ENCODE measurements around the gene CCDC149. TPM values are rescaled to one million over a fixed set of nuclear protein-coding genes. Genes with fewer than 3 reads are reported as not detected.

The CCDC149 gene
- polyA plus RNA-seq, 1 experiment, result 10.2 TPM

GRCh38 chr4:24842356-24842755 is 70.5 kb downstream of the CCDC149 start:
- no peak for DNase-seq (ENCODE audit: low read depth)
- peaks cover 1% of the 10 kb centered on the region; the same call in 1 of the 2 replicates for H3K36me3 ChIP-seq (ENCODE audit: control insufficient read depth, insufficient read depth, low read length)
- H3K4me3 ChIP-seq (ENCODE audit: low read depth, low read length), result no peak overlapping the region
- TF ChIP-seq, protein P1, sequence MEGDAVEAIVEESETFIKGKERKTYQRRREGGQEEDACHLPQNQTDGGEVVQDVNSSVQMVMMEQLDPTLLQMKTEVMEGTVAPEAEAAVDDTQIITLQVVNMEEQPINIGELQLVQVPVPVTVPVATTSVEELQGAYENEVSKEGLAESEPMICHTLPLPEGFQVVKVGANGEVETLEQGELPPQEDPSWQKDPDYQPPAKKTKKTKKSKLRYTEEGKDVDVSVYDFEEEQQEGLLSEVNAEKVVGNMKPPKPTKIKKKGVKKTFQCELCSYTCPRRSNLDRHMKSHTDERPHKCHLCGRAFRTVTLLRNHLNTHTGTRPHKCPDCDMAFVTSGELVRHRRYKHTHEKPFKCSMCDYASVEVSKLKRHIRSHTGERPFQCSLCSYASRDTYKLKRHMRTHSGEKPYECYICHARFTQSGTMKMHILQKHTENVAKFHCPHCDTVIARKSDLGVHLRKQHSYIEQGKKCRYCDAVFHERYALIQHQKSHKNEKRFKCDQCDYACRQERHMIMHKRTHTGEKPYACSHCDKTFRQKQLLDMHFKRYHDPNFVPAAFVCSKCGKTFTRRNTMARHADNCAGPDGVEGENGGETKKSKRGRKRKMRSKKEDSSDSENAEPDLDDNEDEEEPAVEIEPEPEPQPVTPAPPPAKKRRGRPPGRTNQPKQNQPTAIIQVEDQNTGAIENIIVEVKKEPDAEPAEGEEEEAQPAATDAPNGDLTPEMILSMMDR (IDR thresholded peaks at IDR 0.05; ENCODE audit: insufficient read depth, low read depth, low read length), result no peak
- no peaks in the 10 kb centered on the region for H3K27me3 ChIP-seq (ENCODE audit: control insufficient read depth, insufficient read depth, low read length)
- ChIA-PET POLR2A (no interaction called here), CTCF (interaction anchor here (0.5 to 0.8 kb wide), 3 partner anchors 24 to 583 kb away, joined by 3 read pairs; no protein-coding TSS in a partner anchor)

DNA sequence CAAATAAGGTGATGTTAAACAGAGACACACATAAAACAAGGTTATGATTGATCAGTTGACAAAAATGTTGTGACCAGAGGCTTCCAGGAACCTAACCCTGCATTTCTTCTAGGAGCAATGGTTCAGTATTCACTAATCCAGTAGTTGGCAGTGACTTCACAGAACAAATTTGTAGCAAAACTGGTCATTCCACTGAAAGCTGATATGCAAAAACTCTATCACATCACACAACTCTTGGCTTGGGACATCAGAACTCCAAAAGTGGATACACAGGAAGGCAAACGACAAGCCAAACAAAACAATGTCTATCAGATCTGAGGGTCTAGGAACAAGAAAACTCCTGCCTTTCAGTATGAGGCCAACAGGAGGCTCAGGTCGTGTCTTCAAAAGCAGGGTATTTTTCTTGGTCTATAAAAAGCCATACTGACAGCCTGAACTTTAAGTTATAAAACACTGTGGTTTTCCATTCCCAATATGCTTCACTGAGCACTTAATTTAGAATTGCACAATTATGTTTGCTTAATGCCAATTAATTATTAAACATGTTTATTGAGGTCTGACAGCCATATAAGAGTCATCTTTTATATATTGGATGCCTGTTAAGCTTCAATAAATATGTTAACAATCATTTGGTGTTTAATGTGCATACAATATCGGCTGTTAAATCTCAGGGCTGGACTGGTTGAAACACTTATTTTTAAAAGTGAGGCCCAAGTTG is 71.9 kb downstream of the CCDC149 start:
- Histone ChIP-seq H3K4me3 (ENCODE audit: low read depth, low read length) (no peak overlapping the region), H3K36me3 (ENCODE audit: control insufficient read depth, insufficient read depth, low read length) (peaks cover 1% of the 10 kb centered on the region; the same call in 1 of the 2 replicates), H3K27me3 (ENCODE audit: control insufficient read depth, insufficient read depth, low read length) (no peaks in the 10 kb centered on the region)
- CTCF ChIA-PET, result interaction anchor here (1.3 kb wide), 1 partner anchor 54 kb away, joined by 3 read pairs; no protein-coding TSS in a partner anchor
- DNase-seq (ENCODE audit: low read depth), result no peak
- POLR2A ChIA-PET, result no interaction called here
- TF ChIP-seq, protein P1 (IDR thresholded peaks at IDR 0.05; ENCODE audit: insufficient read depth, low read depth, low read length), result no peak

- POLR2A ChIA-PET, result no interaction called here
- TF ChIP-seq, protein P1 (IDR thresholded peaks at IDR 0.05; ENCODE audit: insufficient read depth, low read depth, low read length), result no peak
- no peak overlapping the region for H3K4me3 ChIP-seq (ENCODE audit: low read depth, low read length)
- no peak for DNase-seq (ENCODE audit: low read depth)
- no peaks in the 10 kb centered on the region for H3K27me3 ChIP-seq (ENCODE audit: control insufficient read depth, insufficient read depth, low read length)
- peaks cover 1% of the 10 kb centered on the region; the same call in 1 of the 2 replicates for H3K36me3 ChIP-seq (ENCODE audit: control insufficient read depth, insufficient read depth, low read length)
- CTCF ChIA-PET, result interaction anchor here (1.3 kb wide), 1 partner anchor 55 kb away, joined by 3 read pairs; no protein-coding TSS in a partner anchor
Observed at GRCh38 chr4:24840362-24840761, 72.5 kb downstream of the CCDC149 start.

DNA sequence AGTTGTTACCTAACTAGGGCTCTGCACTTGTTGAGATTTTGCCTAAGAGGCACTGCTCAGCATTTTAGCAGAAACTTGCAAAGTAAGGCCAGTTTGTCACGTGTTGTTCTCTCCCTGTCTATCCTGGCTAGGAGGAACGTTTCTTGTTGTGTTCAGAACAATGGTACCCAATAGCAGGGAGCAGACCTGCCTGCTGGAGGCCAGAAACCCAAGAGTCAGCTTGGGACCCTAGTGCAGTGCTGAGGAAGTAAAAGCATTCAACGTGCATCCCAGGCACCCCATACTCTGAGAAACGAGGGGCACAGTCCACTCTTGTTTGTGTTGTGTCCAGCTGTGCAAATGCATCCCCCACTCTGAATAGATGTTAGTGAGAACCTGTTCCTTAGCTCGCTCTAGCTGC is 75.1 kb downstream of the CCDC149 start:
- Histone ChIP-seq H3K4me3 (ENCODE audit: low read depth, low read length) (no peak overlapping the region), H3K27me3 (ENCODE audit: control insufficient read depth, insufficient read depth, low read length) (no peaks in the 10 kb centered on the region), H3K36me3 (ENCODE audit: control insufficient read depth, insufficient read depth, low read length) (peaks cover 1% of the 10 kb centered on the region; the same call in 1 of the 2 replicates)
- DNase-seq (ENCODE audit: low read depth), result no peak
- TF ChIP-seq, protein P1 (IDR thresholded peaks at IDR 0.05; ENCODE audit: insufficient read depth, low read depth, low read length), result no peak
- ChIA-PET POLR2A (no interaction called here), CTCF (interaction anchor here (0.6 to 0.7 kb wide), 2 partner anchors 12 to 710 kb away, joined by 3 read pairs; no protein-coding TSS in a partner anchor)

DNA sequence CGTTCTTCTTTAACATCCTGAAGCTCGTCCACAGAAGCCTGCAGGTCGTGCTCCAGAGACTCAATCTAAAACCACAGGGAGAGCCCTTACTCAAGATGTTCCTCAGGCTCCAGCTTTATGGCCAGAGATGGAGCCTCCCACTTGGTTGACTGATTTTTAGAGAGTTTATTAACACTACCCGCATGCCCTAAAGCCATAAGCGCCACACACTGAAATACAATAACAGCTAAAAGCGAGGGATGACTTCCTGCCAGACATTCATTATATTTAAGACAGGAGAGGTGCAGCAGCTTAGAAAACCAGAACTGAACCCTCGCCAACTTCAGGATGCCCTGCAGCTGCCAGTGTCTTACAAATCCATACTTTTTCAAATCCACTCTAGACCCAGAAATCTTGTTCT is 75.5 kb downstream of the CCDC149 start:
- no peak for DNase-seq (ENCODE audit: low read depth)
- ChIA-PET POLR2A (no interaction called here), CTCF (interaction anchor here (0.6 kb wide), 1 partner anchor 12 kb away, joined by 3 read pairs; no protein-coding TSS in a partner anchor)
- Histone ChIP-seq H3K36me3 (ENCODE audit: control insufficient read depth, insufficient read depth, low read length) (peaks cover 1% of the 10 kb centered on the region; the same call in 1 of the 2 replicates), H3K4me3 (ENCODE audit: low read depth, low read length) (no peak overlapping the region), H3K27me3 (ENCODE audit: control insufficient read depth, insufficient read depth, low read length) (no peaks in the 10 kb centered on the region)
- TF ChIP-seq, protein P1 (IDR thresholded peaks at IDR 0.05; ENCODE audit: insufficient read depth, low read depth, low read length), result no peak
